CD4-positive, alpha-beta T cell (primary cell): ENCODE results near the gene CMTM5. TPM values are rescaled to one million over a fixed set of nuclear protein-coding genes. Genes with fewer than 3 reads are reported as not detected.

Experiments
- ATAC-seq: fragments of 200-7000 bp; cut with Tn5 transposase; one replicate; pipeline ENCODE4 v1.10.0; 2022; ENCODE audit warnings: mild to moderate bottlenecking; ENCODE audit not compliant: poor library complexity
- CTCF ChIA-PET: fragments of 350-600 bp; sonication (Branson Sonifier 250); formaldehyde crosslinking; loops from one replicate; lab custom pipeline; 2021; ENCODE audit warnings: antibody characterized with exemption, inconsistent platforms; lab: Charles Lee
- POLR2A ChIA-PET: fragments of 350-600 bp; sonication (Branson Sonifier 250); formaldehyde crosslinking; loops from one replicate; lab custom pipeline; 2021; ENCODE audit warnings: antibody characterized with exemption, inconsistent platforms; lab: Charles Lee
- DNase-seq, 14 experiments: peaks; one replicate each; pipeline ENCODE4 v3.0.0-alpha.2; 2013 to 2020; ENCODE audit warnings: mixed read lengths in 2 of 14
- H3K27ac ChIP-seq, 2 donors: one replicate each; pipeline versions ENCODE4 v1.5.1 to v1.7.0; 2013; ENCODE audit warnings: low read length in 2 of 2, low read depth in 1 of 2, mild to moderate bottlenecking in 1 of 2
- H3K27me3 ChIP-seq, 2 experiments: 1 replicate in 1 of 2; 2 replicates in 1 of 2; pipeline versions ENCODE4 v1.6.1 to v1.7.0; 2013; ENCODE audit warnings: low read length in 2 of 2, control low read depth in 1 of 2, mild to moderate bottlenecking in 1 of 2, moderate library complexity in 1 of 2; ENCODE audit not compliant: insufficient read depth in 2 of 2, control insufficient read depth in 1 of 2
- H3K36me3 ChIP-seq: one replicate; pipeline ENCODE4 v1.6.1; 2013; ENCODE audit warnings: low read length, control low read depth; ENCODE audit not compliant: insufficient read depth
- H3K4me1 ChIP-seq: one replicate; pipeline ENCODE4 v1.6.1; 2013; ENCODE audit warnings: low read length, control low read depth; ENCODE audit not compliant: insufficient read depth
- H3K4me3 ChIP-seq: one replicate; pipeline ENCODE4 v1.5.1; 2013; ENCODE audit warnings: mild to moderate bottlenecking, low read length, moderate library complexity
- H3K9me3 ChIP-seq, 2 experiments: 1 replicate in 1 of 2; 2 replicates in 1 of 2; pipeline versions ENCODE4 v1.6.1 to v1.7.0; 2013; ENCODE audit warnings: low read length in 2 of 2, mild to moderate bottlenecking in 2 of 2, control low read depth in 1 of 2, moderate library complexity in 1 of 2; ENCODE audit not compliant: control insufficient read depth in 1 of 2, insufficient read depth in 1 of 2
- H3K27ac Mint-ChIP-seq: one replicate; pipeline ENCODE4 v1.8.0; 2020; ENCODE audit warnings: mixed read lengths
- H3K27me3 Mint-ChIP-seq: one replicate; pipeline ENCODE4 v1.8.0; 2021; ENCODE audit warnings: mixed read lengths
- H3K36me3 Mint-ChIP-seq: one replicate; pipeline ENCODE4 v1.8.0; 2021; ENCODE audit warnings: low read depth, mixed read lengths
- H3K4me1 Mint-ChIP-seq: one replicate; pipeline ENCODE4 v1.8.0; 2021; ENCODE audit warnings: low read depth, mixed read lengths
- H3K4me3 Mint-ChIP-seq: one replicate; pipeline ENCODE4 v1.8.0; 2020; ENCODE audit warnings: mild to moderate bottlenecking, mixed read lengths
- H3K9me3 Mint-ChIP-seq: one replicate; pipeline ENCODE4 v1.8.0; 2020; ENCODE audit warnings: mixed read lengths
- CTCF ChIP-seq: fragments of 200-600 bp; IDR thresholded peaks from one replicate; pipeline ENCODE4 v1.8.0; 2022; ENCODE audit warnings: antibody characterized with exemption, mild to moderate bottlenecking
- intact Hi-C, 2 experiments: fragments of 100-400 bp; cut with DNase I in 1 of 2; cut with micrococcal nuclease in 1 of 2; formaldehyde crosslinking; loops; one replicate each; pipeline versions ENCODE4 v1.15.1 to v1.9.0; 2023 to 2025; cut with DNase I, micrococcal nuclease
- polyA plus RNA-seq, 2 donors: library from polyadenylated mRNA; unstranded; fragments of 120-200 nt; gene quantifications; one replicate each; pipeline ENCODE4 v1.2.1, GENCODE V29; 2013
- total RNA-seq, 174 experiments: library from RNA in 2 of 174; stranded (reverse) in 2 of 174; gene quantifications; one replicate each; pipeline ENCODE4 v1.2.3 and lab custom pipeline; 2021 to 2026

The CMTM5 gene
- total RNA-seq: not detected
- polyA plus RNA-seq (2013, experiment 1 of 2): 0.34 TPM
- 0.53 TPM for polyA plus RNA-seq (2013, experiment 2 of 2)
- total RNA-seq (lab: John Stamatoyannopoulos, UW): 0 to 0.34 (median 0.04) reads per million in 172 experiments

GRCh38 chr14:23376482-23377197, at the start of gene CMTM5:
TSS of gene CMTM5 (plus strand) at chr14:23377046. CDS start at chr14:23377252, 206 bp downstream.
- no peaks in the 10 kb centered on the region for H3K36me3 ChIP-seq
- no peak within 1 kb of the TSS for H3K27ac Mint-ChIP-seq
- H3K9me3 Mint-ChIP-seq: no peaks in the 10 kb centered on the region
- DNase-seq: no peak
- intact Hi-C loops: no loop called here
- H3K36me3 Mint-ChIP-seq: no peaks in the 10 kb centered on the region
- no peak within 1 kb of the TSS for H3K27ac ChIP-seq
- no peaks in the 10 kb centered on the region for H3K4me1 Mint-ChIP-seq
- H3K4me1 ChIP-seq: no peaks in the 10 kb centered on the region
- ChIA-PET CTCF (no interaction called here), POLR2A (no interaction called here)
- H3K27me3 ChIP-seq: no peaks in the 10 kb centered on the region
- no peak for ATAC-seq
- no peak within 1 kb of the TSS for H3K4me3 Mint-ChIP-seq
- no peak for TF ChIP-seq CTCF
- no peak within 1 kb of the TSS for H3K4me3 ChIP-seq
- H3K27me3 Mint-ChIP-seq: peaks cover 9% of the 10 kb centered on the region
- no peaks in the 10 kb centered on the region for H3K9me3 ChIP-seq

- no peaks in the 10 kb centered on the region for H3K9me3 ChIP-seq
- TF ChIP-seq CTCF: peak; percentile 96
- no peak overlapping the region for H3K27ac Mint-ChIP-seq
- no peaks in the 10 kb centered on the region for H3K9me3 Mint-ChIP-seq
- peaks cover 32% of the 10 kb centered on the region for H3K36me3 Mint-ChIP-seq
- no peaks in the 10 kb centered on the region for H3K27me3 ChIP-seq
- no peak overlapping the region for H3K27ac ChIP-seq
- peak overlapping the region; percentile 36 for H3K4me3 Mint-ChIP-seq
- no peaks in the 10 kb centered on the region for H3K27me3 Mint-ChIP-seq
- intact Hi-C loops: loop anchor here (1.0 to 10.0 kb wide), 6 partner anchors 52 to 403 kb away; partner anchors contain the start of genes ACIN1 (in 1 of the 2), C14orf119 (in 1 of the 2) and PRMT5 (in 1 of the 2)
- peaks cover 8% of the 10 kb centered on the region for H3K4me1 Mint-ChIP-seq
- H3K4me3 ChIP-seq: no peak overlapping the region
- peaks cover 27% of the 10 kb centered on the region for H3K36me3 ChIP-seq
- H3K4me1 ChIP-seq: peaks cover 9% of the 10 kb centered on the region
- ChIA-PET POLR2A (interaction anchor here (1.1 kb wide), 1 partner anchor 233 kb away, joined by 4 read pairs; the partner anchor contains the start of genes ACIN1 and C14orf119), CTCF (interaction anchor here (1.7 kb wide), 1 partner anchor 51 kb away, joined by 4 read pairs; no protein-coding TSS in a partner anchor)
- DNase-seq: peak; percentile 32 to 84 (median 54)
- peak; percentile 78 for ATAC-seq
Observed at GRCh38 chr14:23327947-23328744, 48.7 kb upstream of the CMTM5 start.

- no peaks in the 10 kb centered on the region for H3K9me3 ChIP-seq
- POLR2A ChIA-PET: no interaction called here
- Mint-ChIP-seq H3K4me1 (no peaks in the 10 kb centered on the region), H3K36me3 (no peaks in the 10 kb centered on the region), H3K4me3 (no peak overlapping the region), H3K27me3 (peaks cover 44% of the 10 kb centered on the region), H3K27ac (no peak overlapping the region), H3K9me3 (no peaks in the 10 kb centered on the region)
- CTCF ChIA-PET: interaction anchor here (0.6 kb wide), 1 partner anchor 18 kb away, joined by 3 read pairs; no protein-coding TSS in a partner anchor
- intact Hi-C loops: no loop called here
- H3K27me3 ChIP-seq: peaks cover 4 to 10% of the 10 kb centered on the region in 2 experiments
- DNase-seq (no peak), ATAC-seq (no peak)
- TF ChIP-seq CTCF: no peak
- no peaks in the 10 kb centered on the region for H3K4me1 ChIP-seq
- no peak overlapping the region for H3K27ac ChIP-seq
- no peaks in the 10 kb centered on the region for H3K36me3 ChIP-seq
- no peak overlapping the region for H3K4me3 ChIP-seq
Observed at GRCh38 chr14:23335623-23336022, 41.2 kb upstream of the CMTM5 start.
